ENCODE data around the gene MLXIPL. TPM values are rescaled to one million over a fixed set of nuclear protein-coding genes. Genes with fewer than 3 reads are reported as not detected.
"Not testable (repeated sequence)": the region's sequence is repeated elsewhere in the genome, so short reads cannot be mapped to it uniquely, and the experiment has no call there.

MLXIPL gene
- total and polyA plus RNA-seq, 2 of the 8 experiments (the other 6 are each of a cell fraction or from before 2014, with no cell fraction given), result 9.4 to 10.6 TPM

- TF ChIP-seq ATF3 (IDR thresholded peaks at IDR 0.05; ENCODE audit: insufficient read depth, low read depth, low read length) (no peak), EGR1 (IDR thresholded peaks at IDR 0.05; ENCODE audit: borderline replicate concordance, low read depth, low read length) (no peak), FOSL1 (IDR thresholded peaks at IDR 0.05; ENCODE audit: insufficient read depth, low read depth, low read length) (no peak), SP2 (IDR thresholded peaks at IDR 0.05; ENCODE audit: low read length) (no peak), RXRA (IDR thresholded peaks at IDR 0.05; ENCODE audit: insufficient read depth, low read depth, low read length) (no peak), SUZ12 (IDR thresholded peaks at IDR 0.05; ENCODE audit: low read length) (no peak; the same call in 1 of the 2 replicates), TEAD4 (IDR thresholded peaks at IDR 0.05; ENCODE audit: low read depth, low read length) (no peak), NRF1 (IDR thresholded peaks at IDR 0.05; ENCODE audit: low read depth, low read length) (no peak)
Observed at GRCh38 chr7:73621168-73622063, 2.9 kb downstream of the MLXIPL start (continued).

- DNase-seq (ENCODE audit: low read depth in 1 of 2, low spot score in 2 of 2); H4K20me1 ChIP-seq (replicated peaks in 1 of 2; ENCODE audit: control insufficient read depth in 1 of 2, insufficient read depth in 2 of 2, low read length in 2 of 2); H2BK120ac ChIP-seq (replicated peaks; ENCODE audit: low read depth, low read length); H2BK5ac ChIP-seq (ENCODE audit: low read depth, low read length); H4K91ac ChIP-seq (replicated peaks; ENCODE audit: insufficient read length, low read length); H2BK15ac ChIP-seq (ENCODE audit: low read length); H3K4ac ChIP-seq (replicated peaks; ENCODE audit: insufficient read length, low read depth, low read length); H3K14ac ChIP-seq (ENCODE audit: insufficient read length); H3K4me1 ChIP-seq (replicated peaks in 1 of 4; ENCODE audit: control insufficient read depth in 3 of 4, insufficient read depth in 4 of 4, low read length in 3 of 4); H4K8ac ChIP-seq (ENCODE audit: extremely low read depth, insufficient read depth, low read length); H3K4me2 ChIP-seq (ENCODE audit: insufficient read depth in 1 of 2, low read depth in 2 of 2, low read length in 2 of 2); H4K5ac ChIP-seq (ENCODE audit: insufficient read length, low read depth, low read length); H3K56ac ChIP-seq (replicated peaks; ENCODE audit: insufficient read length, low read depth, low read length); H3K9me3 ChIP-seq (ENCODE audit: insufficient read depth in 2 of 2, low read depth in 1 of 2, low read length in 1 of 2); H3K18ac ChIP-seq (ENCODE audit: extremely low read depth, low read length); H3K4me3 ChIP-seq (ENCODE audit: extremely low read depth in 1 of 4, insufficient read depth in 2 of 4, low read depth in 3 of 4, low read length in 4 of 4); H3K79me2 ChIP-seq (ENCODE audit: control insufficient read depth in 1 of 2, insufficient read depth in 2 of 2, low read length in 2 of 2); H3K79me1 ChIP-seq (ENCODE audit: low read depth, low read length); H3K27ac ChIP-seq (ENCODE audit: low read depth, low read length); H2AFZ ChIP-seq (ENCODE audit: low read length); H3K9ac ChIP-seq (replicated peaks in 1 of 4; ENCODE audit: extremely low read depth in 1 of 4, low read depth in 3 of 4, low read length in 3 of 4); FAIRE-seq; H2BK12ac ChIP-seq (ENCODE audit: low read depth, low read length); H2AK5ac ChIP-seq (ENCODE audit: low read depth, low read length); H2BK20ac ChIP-seq (ENCODE audit: low read length); H3K36me3 ChIP-seq (ENCODE audit: control insufficient read depth in 2 of 4, insufficient read depth in 4 of 4, low read length in 3 of 4); H3K23ac ChIP-seq (ENCODE audit: insufficient read length): not testable (repeated sequence)
- WGBS, 2 experiments (ENCODE audit: extremely low coverage in 1 of 2, insufficient coverage in 1 of 2, insufficient read length in 1 of 2, insufficient replicate concordance in 2 of 2, low coverage in 1 of 2, low lambda C conversion rate in 2 of 2, missing lambda C conversion rate in 1 of 2), result 95% methylated on average over 10 of the region's 11 CpGs; no CpG with 5 or more reads in 1 of the 2 experiments
- ChIA-PET POLR2A (ENCODE audit: partially characterized antibody) (interaction anchor here (0.6 to 1.5 kb wide), 5 partner anchors 10 to 116 kb away, joined by 3 read pairs; no protein-coding TSS in a partner anchor), CTCF (ENCODE audit: partially characterized antibody) (interaction anchor here (0.6 to 17.4 kb wide), 4 partner anchors 10 to 82 kb away, joined by 4 to 136 read pairs (median 28); no protein-coding TSS in a partner anchor)
- Histone ChIP-seq H3K27me3 (replicated peaks in 1 of 4; ENCODE audit: control insufficient read depth in 3 of 4, extremely low read depth in 1 of 4, insufficient read depth in 3 of 4, low read length in 3 of 4) (peaks cover 0 to 12% (median 10%) of the 10 kb centered on the region in 4 experiments; a peak in 5 of 7 replicates), H3K23me2 (ENCODE audit: low read depth, low read length) (peaks cover 18% of the 10 kb centered on the region)
Observed at GRCh38 chr7:73619394-73619793, 4.9 kb downstream of the MLXIPL start.
